HepG2 (cell line): Measurements from ENCODE around the gene CNNM2. TPM values are rescaled to one million over a fixed set of nuclear protein-coding genes. Genes with fewer than 3 reads are reported as not detected.

Experiments used
- CHD4 ChIP-seq: fragments of 200-600 bp; sonication (generic); IDR thresholded peaks from 2 replicates; pipeline ENCODE4 v1.7.0; 2017; ENCODE audit warnings: mild to moderate bottlenecking, low read length, borderline replicate concordance
- EP300 ChIP-seq, 3 experiments: sonication (generic) in 1 of 3; formaldehyde crosslinking in 1 of 3; IDR thresholded peaks; 2 replicates each; pipeline versions ENCODE4 v1.5.1 to v1.6.1; 2011 to 2020; ENCODE audit warnings: low read depth in 2 of 3, low read length in 2 of 3, borderline replicate concordance in 1 of 3, improper control_type of control experiment in 1 of 3, mild to moderate bottlenecking in 1 of 3, missing genetic modification reagents in 1 of 3, moderate library complexity in 1 of 3
- GATAD2A ChIP-seq: IDR thresholded peaks from 2 replicates; pipeline ENCODE4 v1.6.1; 2016
- KDM5B ChIP-seq: sonication (generic); formaldehyde crosslinking; IDR thresholded peaks from 2 replicates; pipeline ENCODE4 v1.4.0; 2020; ENCODE audit warnings: missing genetic modification reagents, mild to moderate bottlenecking, borderline replicate concordance
- MEIS1 ChIP-seq: sonication (generic); formaldehyde crosslinking; IDR thresholded peaks from 2 replicates; pipeline ENCODE4 v1.9.0; 2021; ENCODE audit warnings: mild to moderate bottlenecking, missing genetic modification reagents, moderate library complexity, borderline replicate concordance
- MIER3 ChIP-seq: IDR thresholded peaks from 2 replicates; pipeline ENCODE4 v1.6.1; 2016; ENCODE audit warnings: missing compliant biosample characterization, borderline replicate concordance
- PBX3 ChIP-seq: sonication (generic); formaldehyde crosslinking; IDR thresholded peaks from 2 replicates; pipeline ENCODE4 v1.8.1; 2023; ENCODE audit warnings: missing genetic modification reagents, inconsistent platforms, borderline replicate concordance
- REPIN1 ChIP-seq: sonication (generic); formaldehyde crosslinking; IDR thresholded peaks from 2 replicates; pipeline ENCODE4 v1.8.0; 2022; ENCODE audit warnings: missing genetic modification reagents, low read depth, mild to moderate bottlenecking, borderline replicate concordance
- RXRB ChIP-seq: IDR thresholded peaks from 2 replicates; pipeline ENCODE4 v1.6.1; 2016; ENCODE audit warnings: borderline replicate concordance, missing genetic modification reagents, missing compliant biosample characterization
- SATB2 ChIP-seq: sonication (generic); formaldehyde crosslinking; IDR thresholded peaks from 2 replicates; pipeline ENCODE4 v1.5.0; 2020; ENCODE audit warnings: missing genetic modification reagents
- SRSF1 ChIP-seq: fragments of 200-400 bp; formaldehyde crosslinking; optimal IDR thresholded peaks from 2 replicates; pipeline ENCODE3; 2017; ENCODE audit warnings: mild to moderate bottlenecking, low read depth, low read length, moderate library complexity
- TRIM24 ChIP-seq: sonication (generic); formaldehyde crosslinking; IDR thresholded peaks from 2 replicates; pipeline ENCODE4 v1.8.0; 2022; ENCODE audit warnings: mild to moderate bottlenecking, missing genetic modification reagents
- ZHX1 ChIP-seq: sonication (generic); formaldehyde crosslinking; IDR thresholded peaks from 2 replicates; pipeline ENCODE4 v1.8.1; 2022; ENCODE audit warnings: low read depth, mild to moderate bottlenecking, missing genetic modification reagents
- ZNF101 ChIP-seq: sonication (generic); formaldehyde crosslinking; IDR thresholded peaks from 2 replicates; pipeline ENCODE4 v1.4.0; 2020; ENCODE audit warnings: mild to moderate bottlenecking, low read depth, missing genetic modification reagents, borderline replicate concordance
- ZNF614 ChIP-seq: IDR thresholded peaks from 2 replicates; pipeline ENCODE4 v1.6.1; 2018; ENCODE audit warnings: missing biosample characterization, missing genetic modification reagents, inconsistent platforms, borderline replicate concordance
- ZNF691 ChIP-seq: sonication (generic); formaldehyde crosslinking; IDR thresholded peaks from 2 replicates; pipeline ENCODE4 v1.4.0; 2020; ENCODE audit warnings: missing genetic modification reagents, low read depth, mild to moderate bottlenecking, borderline replicate concordance
- ZNF710 ChIP-seq: sonication (generic); formaldehyde crosslinking; IDR thresholded peaks from 2 replicates; pipeline ENCODE4 v1.5.0; 2020; ENCODE audit warnings: mild to moderate bottlenecking, missing genetic modification reagents, borderline replicate concordance
- ZSCAN5A ChIP-seq: sonication (generic); formaldehyde crosslinking; IDR thresholded peaks from 2 replicates; pipeline ENCODE4 v1.8.0; 2022; ENCODE audit warnings: mild to moderate bottlenecking, missing genetic modification reagents, borderline replicate concordance
- polyA plus RNA-seq, 8 experiments: library from polyadenylated mRNA; depleted of rRNA in 3 of 8; stranded (reverse) in 7 of 8; unstranded in 1 of 8; fragments of >200 nt; fragmentation: Illumina TruSeq in 4 of 8; extraction: Trizol in 4 of 8; gene quantifications; 2 replicates each; pipeline versions ENCODE4 v1.2.1 to v1.2.3, GENCODE V29; 2011 to 2016; ENCODE audit warnings: low read depth in 4 of 8, missing spikeins in 1 of 8, mixed read lengths in 1 of 8; ENCODE audit not compliant: insufficient read depth in 1 of 8
- total RNA-seq, 5 experiments: library from RNA; depleted of rRNA; stranded (reverse); fragments of >200 nt; fragmentation: Illumina TruSeq; extraction: Trizol; gene quantifications; 2 replicates each; pipeline ENCODE4 v1.2.3, GENCODE V29; 2016; ENCODE audit warnings: low read depth in 1 of 5

The CNNM2 gene
- total and polyA plus RNA-seq, 2 of the 13 experiments (the other 11 are each of a cell fraction or from before 2014, with no cell fraction given): 7.1 to 9.0 TPM

GRCh38 chr10:102919246-102919959, 1.3 kb downstream of the CNNM2 start (continued):
- TF ChIP-seq ZSCAN5A (CRISPR knock-in tag) (no peak), ZNF710 (CRISPR knock-in tag) (no peak), TRIM24 (CRISPR knock-in tag) (no peak), ZNF691 (0 out of 2 replicates have a peak, but pooled peaks have one; percentile 43), MIER3 (CRISPR knock-in tag) (no peak), GATAD2A (CRISPR knock-in tag) (no peak), RXRB (CRISPR knock-in tag) (no peak), CHD4 (no peak), SRSF1 (no peak), EP300 (IDR thresholded peaks at IDR 0.05; ENCODE audit: low read depth in 2 of 2, low read length in 2 of 2) (no peak), EP300 (CRISPR knock-in tag; IDR thresholded peaks at IDR 0.05; ENCODE audit: borderline replicate concordance) (no peak), PBX3 (CRISPR knock-in tag) (0 out of 2 replicates have a peak, but pooled peaks have one; percentile 21), MEIS1 (CRISPR knock-in tag) (no peak; the same call in 1 of the 2 replicates), REPIN1 (CRISPR knock-in tag) (no peak), SATB2 (CRISPR knock-in tag) (0 out of 2 replicates have a peak, but pooled peaks have one; percentile 84), ZNF101 (CRISPR knock-in tag) (no peak), ZNF614 (no peak), KDM5B (CRISPR knock-in tag) (peak; percentile 74; the same call in 1 of the 2 replicates), ZHX1 (CRISPR knock-in tag) (peak; percentile 28; the same call in 1 of the 2 replicates)
